SJSA1 (cell line): ENCODE measurements around the gene GRIN2D. TPM values are rescaled to one million over a fixed set of nuclear protein-coding genes. Genes with fewer than 3 reads are reported as not detected.

ENCODE experiments used
- total RNA-seq: library from RNA; depleted of rRNA; stranded (reverse); fragments of >200 nt; shearing (Covaris generic); gene quantifications from 2 replicates; pipeline ENCODE4 v1.2.3, GENCODE V29; 2014; rRNA removed

Gene GRIN2D
- total RNA-seq, 1 experiment from 2014 or later: 0.05 TPM

Other genes with a start within 250 kb of the GRIN2D start
- gene LIG1, start 223.3 kb upstream of the GRIN2D start, total RNA-seq: 60.6 and 72.9 TPM in 2 replicates
- 2.9 and 4.7 TPM in 2 replicates for gene ZSWIM9, start 223.0 kb upstream of the GRIN2D start, total RNA-seq
- gene CARD8, start 137.8 kb upstream of the GRIN2D start, total RNA-seq: 24.6 and 25.5 TPM in 2 replicates
- 0.16 TPM in 1 of 2 replicates, not detected in the other for gene ZNF114, start 123.6 kb upstream of the GRIN2D start, total RNA-seq
- 43.8 and 62.2 TPM in 2 replicates for gene EMP3, start 68.1 kb upstream of the GRIN2D start, total RNA-seq
- 0.38 and 3.2 TPM in 2 replicates for gene TMEM143, start 29.7 kb upstream of the GRIN2D start, total RNA-seq
- gene SYNGR4, start 29.3 kb upstream of the GRIN2D start, total RNA-seq: not detected in 2 replicates
- 58.0 and 99.3 TPM in 2 replicates for gene KDELR1, start 2.1 kb upstream of the GRIN2D start, total RNA-seq
- 50.5 and 73.1 TPM in 2 replicates for gene GRWD1, start 52.3 kb downstream of the GRIN2D start, total RNA-seq
- 0.53 and 0.55 TPM in 2 replicates for gene KCNJ14, start 61.9 kb downstream of the GRIN2D start, total RNA-seq
- 49.0 and 54.6 TPM in 2 replicates for gene CYTH2, start 75.7 kb downstream of the GRIN2D start, total RNA-seq
- not detected in 2 replicates for gene LMTK3, start 118.2 kb downstream of the GRIN2D start, total RNA-seq
- gene SULT2B1, start 158.5 kb downstream of the GRIN2D start, total RNA-seq: 0.37 and 1.1 TPM in 2 replicates
- gene SPACA4, start 213.1 kb downstream of the GRIN2D start, total RNA-seq: not detected in 2 replicates
- gene FAM83E, start 221.4 kb downstream of the GRIN2D start, total RNA-seq: 0.11 TPM in 1 of 2 replicates, not detected in the other
- gene RPL18, start 225.5 kb downstream of the GRIN2D start, total RNA-seq: 1,668 and 2,023 TPM in 2 replicates
- 7.1 and 8.8 TPM in 2 replicates for gene SPHK2, start 225.8 kb downstream of the GRIN2D start, total RNA-seq
- gene DBP, start 243.7 kb downstream of the GRIN2D start, total RNA-seq: 2.2 and 2.7 TPM in 2 replicates